Endothelial cell of umbilical vein (primary cell): ENCODE results near the gene FSTL4. TPM values are rescaled to one million over a fixed set of nuclear protein-coding genes. Genes with fewer than 3 reads are reported as not detected.

ENCODE experiments used
- BruUV-seq: library from RNA; stranded (reverse); fragments of 400-500 nt; replicated peaks from 2 replicates; lab custom pipeline; 2021; lab: Mats Ljungman, UMichigan
- CTCF ChIA-PET: fragments of 300-600, 350-600 bp; sonication (Branson Sonifier 250); formaldehyde crosslinking; loops from one replicate; lab custom pipeline; 2021; ENCODE audit warnings: antibody characterized with exemption, inconsistent platforms; lab: Charles Lee
- POLR2A ChIA-PET: fragments of 300-600, 350-600 bp; sonication (Branson Sonifier 250); formaldehyde crosslinking; loops from one replicate; lab custom pipeline; 2021; ENCODE audit warnings: antibody characterized with exemption, inconsistent platforms; lab: Charles Lee
- DNase-seq: peaks from one replicate; pipeline ENCODE4 v3.0.0-alpha.2; 2011; ENCODE audit warnings: low read depth, low spot score
- FAIRE-seq: peaks from 2 replicates; lab custom pipeline; 2011; peaks lifted over from hg19 to GRCh38; lab: Jason Lieb, UNC
- H2AFZ ChIP-seq: 2 replicates; pipeline ENCODE4 v1.6.0; 2012; ENCODE audit warnings: low read depth, low read length, control low read depth, inconsistent platforms
- H3K27ac ChIP-seq: 2 replicates; pipeline ENCODE4 v1.5.1; 2011; ENCODE audit warnings: low read depth, mild to moderate bottlenecking, control low read depth, low read length, moderate library complexity; ENCODE audit not compliant: insufficient read depth
- H3K27me3 ChIP-seq, 2 experiments: 2 replicates each; pipeline versions ENCODE4 v1.6.0 to v1.6.1; 2011; ENCODE audit warnings: low read length in 2 of 2, mixed read lengths in 1 of 2; ENCODE audit not compliant: control insufficient read depth in 2 of 2, insufficient read depth in 2 of 2
- H3K36me3 ChIP-seq, 2 experiments: 2 replicates in 1 of 2; 3 replicates in 1 of 2; pipeline ENCODE4 v1.5.1; 2011; ENCODE audit warnings: low read length in 2 of 2, mild to moderate bottlenecking in 1 of 2, moderate library complexity in 1 of 2; ENCODE audit not compliant: control insufficient read depth in 2 of 2, insufficient read depth in 2 of 2; ENCODE audit errors: extremely low read depth in 1 of 2
- H3K4me1 ChIP-seq: 3 replicates; pipeline ENCODE4 v1.5.1; 2011; ENCODE audit warnings: mild to moderate bottlenecking, low read length; ENCODE audit not compliant: control insufficient read depth, insufficient read depth; ENCODE audit errors: extremely low read depth
- H3K4me2 ChIP-seq: 2 replicates; pipeline ENCODE4 v1.6.1; 2011; ENCODE audit warnings: low read length, control low read depth, mixed read lengths; ENCODE audit not compliant: insufficient read depth
- H3K4me3 ChIP-seq, 3 experiments: fragments of 200-600 bp in 1 of 3; sonication (generic), shearing (Covaris generic) in 1 of 3; replicated peaks in 1 of 3; 2 replicates each; pipeline ENCODE4 v1.5.1; 2011 to 2016; ENCODE audit warnings: control low read depth in 3 of 3, low read length in 3 of 3, mild to moderate bottlenecking in 2 of 3, inconsistent platforms in 1 of 3, low read depth in 1 of 3, moderate library complexity in 1 of 3; ENCODE audit not compliant: insufficient read depth in 1 of 3
- H3K79me2 ChIP-seq: 2 replicates; pipeline ENCODE4 v1.6.0; 2012; ENCODE audit warnings: low read length, inconsistent platforms; ENCODE audit not compliant: control insufficient read depth, insufficient read depth
- H3K9ac ChIP-seq: replicated peaks from 2 replicates; pipeline ENCODE3; 2011; ENCODE audit warnings: low read length, control low read depth; ENCODE audit not compliant: insufficient read depth; ENCODE audit errors: extremely low read depth
- H3K9me1 ChIP-seq: replicated peaks from 3 replicates; pipeline ENCODE4 v1.6.0; 2011; ENCODE audit warnings: mild to moderate bottlenecking, low read length; ENCODE audit not compliant: control insufficient read depth, insufficient read depth; ENCODE audit errors: extremely low read depth
- H3K9me3 ChIP-seq: replicated peaks from 2 replicates; pipeline ENCODE4 v1.5.1; 2012; ENCODE audit warnings: low read length, inconsistent platforms; ENCODE audit not compliant: control insufficient read depth, insufficient read depth
- H4K20me1 ChIP-seq: replicated peaks from 2 replicates; pipeline ENCODE3; 2011; ENCODE audit warnings: mild to moderate bottlenecking, low read length; ENCODE audit not compliant: control insufficient read depth, insufficient read depth; ENCODE audit errors: extremely low read depth
- CTCF ChIP-seq, 2 donors: IDR thresholded peaks; 1 replicate in 1 of 2; 2 replicates in 1 of 2; pipeline ENCODE4 v1.5.1; 2011; ENCODE audit warnings: low read length in 2 of 2, mild to moderate bottlenecking in 2 of 2, moderate library complexity in 2 of 2, control low read depth in 1 of 2, inconsistent platforms in 1 of 2, low read depth in 1 of 2; ENCODE audit not compliant: insufficient read depth in 1 of 2; ENCODE audit errors: extremely low read depth in 1 of 2
- EZH2 ChIP-seq: IDR thresholded peaks from 2 replicates; pipeline ENCODE4 v1.6.1; 2012; ENCODE audit warnings: borderline replicate concordance, low read depth, mild to moderate bottlenecking, moderate library complexity, low read length, inconsistent platforms; ENCODE audit not compliant: severe bottlenecking
- FOS ChIP-seq: IDR thresholded peaks from 2 replicates; pipeline ENCODE4 v1.6.1; 2011; ENCODE audit warnings: mild to moderate bottlenecking, low read length, moderate library complexity, borderline replicate concordance; ENCODE audit not compliant: insufficient read depth
- JUN ChIP-seq: IDR thresholded peaks from 2 replicates; pipeline ENCODE4 v1.6.1; 2011; ENCODE audit warnings: borderline replicate concordance, low read depth; ENCODE audit not compliant: insufficient read length, insufficient read depth
- POLR2AphosphoS5 ChIP-seq: IDR thresholded peaks from 2 replicates; pipeline ENCODE4 v1.6.1; 2012; ENCODE audit warnings: low read depth, mild to moderate bottlenecking, control low read depth, low read length, moderate library complexity; ENCODE audit not compliant: insufficient read depth
- dilution Hi-C: fragments of 300-500 bp; cut with MboI; formaldehyde crosslinking; loops from one replicate; pipeline ENCODE4 v1.15.0; 2019; ENCODE audit warnings: low sequenced_read_pairs; ENCODE audit not compliant: extremely low pct_ligation_motif_present
- intact Hi-C: fragments of 100-400 bp; cut with micrococcal nuclease; formaldehyde crosslinking; loops from one replicate; pipeline ENCODE4 v1.10.0; 2022
- polyA plus RNA-seq, 4 experiments: library from polyadenylated mRNA; depleted of rRNA in 3 of 4; stranded (reverse) in 3 of 4; unstranded in 1 of 4; fragments of >200 nt; gene quantifications; 2 replicates each; pipeline versions ENCODE4 v1.2.1 to v1.2.3, GENCODE V29; 2011 to 2012; ENCODE audit warnings: missing spikeins in 1 of 4
- total RNA-seq: library from RNA; stranded (reverse); gene quantifications from 2 replicates; pipeline ENCODE4 v1.2.3, GENCODE V29; 2021
- TF ChIP-seq, protein P1 (sequence below): IDR thresholded peaks from 2 replicates; pipeline ENCODE4 v1.6.1; 2011; ENCODE audit not compliant: insufficient read depth, insufficient read length

The FSTL4 gene
- total and polyA plus RNA-seq, 2 donors (not counting 3 experiments of a cell fraction or from before 2014, with no cell fraction given) = 0.18 TPM; not detected in 1

GRCh38 chr5:133423011-133423617 is 189.2 kb downstream of the FSTL4 start:
- Histone ChIP-seq H2AFZ (no peak overlapping the region), H3K9me3 (no peaks in the 10 kb centered on the region), H3K79me2 (no peaks in the 10 kb centered on the region), H3K27me3 (peaks cover 0 to 2% of the 10 kb centered on the region in 2 experiments), H3K4me3 (no peak overlapping the region), H3K9ac (no peak overlapping the region), H3K27ac (no peak overlapping the region), H3K4me2 (no peak overlapping the region), H3K9me1 (no peaks in the 10 kb centered on the region), H4K20me1 (no peaks in the 10 kb centered on the region), H3K36me3 (no peaks in the 10 kb centered on the region), H3K4me1 (no peaks in the 10 kb centered on the region)
- TF ChIP-seq JUN (no peak), FOS (no peak), EZH2 (no peak), POLR2AphosphoS5 (no peak), CTCF (IDR thresholded peaks at IDR 0.05; ENCODE audit: extremely low read depth in 1 of 2, insufficient read depth in 1 of 2, low read depth in 1 of 2, low read length in 2 of 2) (no peak)
- TF ChIP-seq, protein P1, sequence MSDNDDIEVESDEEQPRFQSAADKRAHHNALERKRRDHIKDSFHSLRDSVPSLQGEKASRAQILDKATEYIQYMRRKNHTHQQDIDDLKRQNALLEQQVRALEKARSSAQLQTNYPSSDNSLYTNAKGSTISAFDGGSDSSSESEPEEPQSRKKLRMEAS = no peak
- DNase-seq (no peak), FAIRE-seq (no peak)
- dilution Hi-C loops = no loop called here
- POLR2A ChIA-PET = no interaction called here
- intact Hi-C loops = loop anchor here (1.0 to 5.0 kb wide), 4 partner anchors 36 to 521 kb away; no protein-coding TSS in a partner anchor
- CTCF ChIA-PET = interaction anchor here (0.5 to 3.7 kb wide), 86 partner anchors 9 to 1745 kb away, joined by 3 to 77 read pairs (median 4); partner anchors contain the start of gene FSTL4
- no TSS peak for BruUV-seq
